GM19023 (cell line): ENCODE results near the gene KRT15.

Experiments used
- ATAC-seq: cut with Tn5 transposase; IDR thresholded peaks from one replicate; pipeline ENCODE4 v1.9.1; 2021; ENCODE audit warnings: mild to moderate bottlenecking, moderate library complexity; ENCODE audit not compliant: unreplicated experiment

Gene KRT15

GRCh38 chr17:41505809-41506767 is 12.6 kb downstream of the KRT15 start:
- no peak for ATAC-seq

GRCh38 chr17:41505007-41505808 is 13.5 kb downstream of the KRT15 start, which contains the start of gene KRT13:
TSS of gene KRT13 (minus strand) at chr17:41505612. CDS start at chr17:41505550, 62 bp downstream.
- ATAC-seq, result no peak

- ATAC-seq, result no peak
These were observed 14.3 kb downstream of the KRT15 start for GRCh38 chr17:41504246-41504977.

- ATAC-seq, result no peak
These were observed 15.5 kb downstream of the KRT15 start for GRCh38 chr17:41503202-41503601.

GRCh38 chr17:41500131-41500911 is 18.4 kb downstream of the KRT15 start:
- ATAC-seq, result no peak

GRCh38 chr17:41499714-41500113 is 19.0 kb downstream of the KRT15 start:
- ATAC-seq, result no peak

GRCh38 chr17:41498276-41498675 is 20.4 kb downstream of the KRT15 start:
- no peak for ATAC-seq

GRCh38 chr17:41496803-41497484 is 21.7 kb downstream of the KRT15 start:
- ATAC-seq, result no peak

- no peak for ATAC-seq
These were observed 24.2 kb downstream of the KRT15 start for GRCh38 chr17:41494524-41494923.

- ATAC-seq, result no peak
These were observed 25.9 kb downstream of the KRT15 start for GRCh38 chr17:41492771-41493170.

- no peak for ATAC-seq
These were observed 26.3 kb downstream of the KRT15 start for GRCh38 chr17:41492351-41492750.

- ATAC-seq, result no peak
These were observed 27.2 kb downstream of the KRT15 start for GRCh38 chr17:41491476-41491875.

- ATAC-seq, result no peak
These were observed 28.4 kb downstream of the KRT15 start for GRCh38 chr17:41490000-41490990.

GRCh38 chr17:41489531-41489930 is 29.2 kb downstream of the KRT15 start, which contains the start of gene KRT36:
TSS of gene KRT36 (minus strand) at chr17:41489910. CDS start at chr17:41489864, 46 bp downstream.
- ATAC-seq, result no peak

GRCh38 chr17:41486809-41487530 is 31.7 kb downstream of the KRT15 start:
- ATAC-seq, result no peak

GRCh38 chr17:41486316-41486715 is 32.4 kb downstream of the KRT15 start:
- no peak for ATAC-seq
